T-helper 2 cell treated with Interferon-gamma antibody and Interleukin-4, amounts not matched to agents 100 ng/mL and 5 ng/mL, for 36 hours (primary cell): ENCODE data around the gene MAB21L3. TPM values are rescaled to one million over a fixed set of nuclear protein-coding genes. Genes with fewer than 3 reads are reported as not detected.
"Not testable (repeated sequence)": the region's sequence is repeated elsewhere in the genome, so short reads cannot be mapped to it uniquely, and the experiment has no call there.

ENCODE experiments used
- intact Hi-C: fragments of 100-400 bp; cut with micrococcal nuclease; formaldehyde crosslinking; loops from one replicate; pipeline ENCODE4 v1.15.1; 2023
- total RNA-seq: library from RNA; stranded (reverse); gene quantifications from 2 replicates; pipeline ENCODE4 v1.2.3, GENCODE V29; 2022

MAB21L3 gene
- total RNA-seq, 1 donor from 2014 or later = not detected

GRCh38 chr1:116133696-116134475, 22.7 kb downstream of the MAB21L3 start:
- intact Hi-C loops = loop anchor here (10.0 kb wide), 3 partner anchors 441 to 931 kb away; partner anchors contain the start of genes CD58, IGSF3 and TTF2

- intact Hi-C loops = loop anchor here (10.0 kb wide), 3 partner anchors 440 to 930 kb away; partner anchors contain the start of genes CD58, IGSF3 and TTF2
Observed at GRCh38 chr1:116134476-116134773, 23.2 kb downstream of the MAB21L3 start.

- intact Hi-C loops = loop anchor here (10.0 kb wide), 3 partner anchors 436 to 926 kb away; partner anchors contain the start of genes CD58, IGSF3 and TTF2
Observed at GRCh38 chr1:116138277-116138792, 27.1 kb downstream of the MAB21L3 start.

GRCh38 chr1:116139592-116140134, 28.5 kb downstream of the MAB21L3 start:
- intact Hi-C loops = loop anchor here (1.0 to 10.0 kb wide), 8 partner anchors 13 to 925 kb away; partner anchors contain the start of genes CD58, IGSF3 and TTF2

- intact Hi-C loops = no loop called here
Observed at GRCh38 chr1:116144151-116144550, 33.0 kb downstream of the MAB21L3 start.

- intact Hi-C loops = not testable (repeated sequence)
Observed at GRCh38 chr1:116146447-116147113, 35.4 kb downstream of the MAB21L3 start.

- intact Hi-C loops = no loop called here
Observed at GRCh38 chr1:116147114-116147510, 35.9 kb downstream of the MAB21L3 start.

GRCh38 chr1:116147972-116148371, 36.8 kb downstream of the MAB21L3 start:
- intact Hi-C loops = no loop called here

GRCh38 chr1:116148967-116149366, 37.8 kb downstream of the MAB21L3 start:
- intact Hi-C loops = no loop called here

- intact Hi-C loops = loop anchor here (5.0 kb wide), 1 partner anchor 267 kb away; no protein-coding TSS in a partner anchor
Observed at GRCh38 chr1:116150368-116150767, 39.2 kb downstream of the MAB21L3 start.

- intact Hi-C loops = loop anchor here (1.0 to 5.0 kb wide), 5 partner anchors 13 to 333 kb away; partner anchors contain the start of gene ATP1A1
Observed at GRCh38 chr1:116151739-116152576, 40.8 kb downstream of the MAB21L3 start.

- intact Hi-C loops = loop anchor here (1.0 to 5.0 kb wide), 5 partner anchors 13 to 333 kb away; partner anchors contain the start of gene ATP1A1
Observed at GRCh38 chr1:116152577-116152943, 41.4 kb downstream of the MAB21L3 start.

- intact Hi-C loops = loop anchor here (1.0 to 5.0 kb wide), 5 partner anchors 14 to 332 kb away; partner anchors contain the start of gene ATP1A1
Observed at GRCh38 chr1:116152950-116153691, 41.9 kb downstream of the MAB21L3 start.

GRCh38 chr1:116153692-116154031, 42.5 kb downstream of the MAB21L3 start:
- intact Hi-C loops = loop anchor here (2.0 to 5.0 kb wide), 2 partner anchors 219 to 264 kb away; partner anchors contain the start of gene ATP1A1

- intact Hi-C loops = loop anchor here (5.0 kb wide), 1 partner anchor 263 kb away; no protein-coding TSS in a partner anchor
Observed at GRCh38 chr1:116154536-116154935, 43.3 kb downstream of the MAB21L3 start.

- intact Hi-C loops = no loop called here
Observed at GRCh38 chr1:116157096-116157495, 45.9 kb downstream of the MAB21L3 start.

GRCh38 chr1:116159177-116159576, 48.0 kb downstream of the MAB21L3 start:
- intact Hi-C loops = no loop called here

- intact Hi-C loops = no loop called here
Observed at GRCh38 chr1:116159611-116160010, 48.4 kb downstream of the MAB21L3 start.

- intact Hi-C loops = no loop called here
Observed at GRCh38 chr1:116161390-116161789, 50.2 kb downstream of the MAB21L3 start.

GRCh38 chr1:116161877-116162390, 50.7 kb downstream of the MAB21L3 start:
- intact Hi-C loops = no loop called here
